ENCODE measurements around the gene ME3. TPM values are rescaled to one million over a fixed set of nuclear protein-coding genes. Genes with fewer than 3 reads are reported as not detected.
"Not testable (repeated sequence)": the region's sequence is repeated elsewhere in the genome, so short reads cannot be mapped to it uniquely, and the experiment has no call there.

ME3 gene
- polyA plus RNA-seq, 1 donor (not counting 4 experiments of a cell fraction or from before 2014, with no cell fraction given), result 1.0 TPM

DNA sequence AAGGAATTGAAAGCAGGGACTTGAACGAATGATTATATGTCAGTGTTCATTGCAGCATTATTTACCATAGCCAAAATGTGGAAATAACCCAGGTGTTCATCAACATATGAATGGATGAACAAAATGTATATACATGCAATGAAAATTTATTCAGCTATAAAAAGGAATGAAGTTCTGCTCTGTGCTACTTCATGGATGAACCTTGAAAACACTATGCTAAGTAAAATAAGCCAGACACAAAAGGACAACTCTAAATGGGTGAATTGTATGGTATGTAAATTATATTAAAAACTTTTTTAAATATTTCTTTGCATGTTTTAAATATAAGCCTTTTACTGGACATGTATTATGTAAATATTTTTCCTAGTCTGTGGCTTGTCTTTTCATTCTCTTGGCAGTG lies 107.0 kb downstream of the ME3 start:
- Histone ChIP-seq H4K20me1 (ENCODE audit: control insufficient read depth, extremely low read depth, insufficient read depth, low read length) (no peaks in the 10 kb centered on the region), H3K36me3 (ENCODE audit: control insufficient read depth in 2 of 2, extremely low read depth in 1 of 2, insufficient read depth in 2 of 2, low read length in 2 of 2) (no peaks in the 10 kb centered on the region), H3K4me2 (ENCODE audit: control insufficient read depth, extremely low read depth, insufficient read depth, low read depth, low read length) (no peak overlapping the region), H3K27me3 (ENCODE audit: control insufficient read depth, extremely low read depth, insufficient read depth, low read length) (no peaks in the 10 kb centered on the region), H3K79me2 (ENCODE audit: control insufficient read depth, insufficient read depth, low read length) (no peaks in the 10 kb centered on the region), H3K9me1 (ENCODE audit: control insufficient read depth, extremely low read depth, insufficient read depth, low read length) (no peaks in the 10 kb centered on the region), H3K27ac (ENCODE audit: control insufficient read depth, insufficient read depth, low read length) (no peak overlapping the region), H3K9ac (ENCODE audit: control insufficient read depth, extremely low read depth, insufficient read depth, low read length) (no peak overlapping the region), H3K9me3 (ENCODE audit: control insufficient read depth, low read depth, low read length) (no peaks in the 10 kb centered on the region), H2AFZ (ENCODE audit: control insufficient read depth, low read length) (no peak overlapping the region), H3K4me1 (ENCODE audit: control insufficient read depth, extremely low read depth, insufficient read depth, low read length) (peaks cover 6% of the 10 kb centered on the region), H3K4me3 (ENCODE audit: control insufficient read depth in 2 of 3, extremely low read depth in 1 of 3, insufficient read depth in 2 of 3, low read depth in 1 of 3, low read length in 3 of 3) (no peak overlapping the region)
- TF ChIP-seq EZH2 (IDR thresholded peaks at IDR 0.05; ENCODE audit: low read length), result no peak
- TF ChIP-seq, protein P1, sequence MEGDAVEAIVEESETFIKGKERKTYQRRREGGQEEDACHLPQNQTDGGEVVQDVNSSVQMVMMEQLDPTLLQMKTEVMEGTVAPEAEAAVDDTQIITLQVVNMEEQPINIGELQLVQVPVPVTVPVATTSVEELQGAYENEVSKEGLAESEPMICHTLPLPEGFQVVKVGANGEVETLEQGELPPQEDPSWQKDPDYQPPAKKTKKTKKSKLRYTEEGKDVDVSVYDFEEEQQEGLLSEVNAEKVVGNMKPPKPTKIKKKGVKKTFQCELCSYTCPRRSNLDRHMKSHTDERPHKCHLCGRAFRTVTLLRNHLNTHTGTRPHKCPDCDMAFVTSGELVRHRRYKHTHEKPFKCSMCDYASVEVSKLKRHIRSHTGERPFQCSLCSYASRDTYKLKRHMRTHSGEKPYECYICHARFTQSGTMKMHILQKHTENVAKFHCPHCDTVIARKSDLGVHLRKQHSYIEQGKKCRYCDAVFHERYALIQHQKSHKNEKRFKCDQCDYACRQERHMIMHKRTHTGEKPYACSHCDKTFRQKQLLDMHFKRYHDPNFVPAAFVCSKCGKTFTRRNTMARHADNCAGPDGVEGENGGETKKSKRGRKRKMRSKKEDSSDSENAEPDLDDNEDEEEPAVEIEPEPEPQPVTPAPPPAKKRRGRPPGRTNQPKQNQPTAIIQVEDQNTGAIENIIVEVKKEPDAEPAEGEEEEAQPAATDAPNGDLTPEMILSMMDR (optimal IDR thresholded peaks at IDR 0.05 in 1 of 3, IDR thresholded peaks at IDR 0.05 in 1 of 3, conservative IDR thresholded peaks at IDR 0.05 in 1 of 3; ENCODE audit: extremely low read depth in 1 of 3, insufficient read depth in 2 of 3, low read length in 3 of 3), result no peak
- no peak for FAIRE-seq
- no peak for DNase-seq (ENCODE audit: low read depth, low spot score)
- dilution Hi-C loops (cut with MboI; ENCODE audit: extremely low pct_ligation_motif_present, low sequenced_read_pairs), result no loop called here

DNA sequence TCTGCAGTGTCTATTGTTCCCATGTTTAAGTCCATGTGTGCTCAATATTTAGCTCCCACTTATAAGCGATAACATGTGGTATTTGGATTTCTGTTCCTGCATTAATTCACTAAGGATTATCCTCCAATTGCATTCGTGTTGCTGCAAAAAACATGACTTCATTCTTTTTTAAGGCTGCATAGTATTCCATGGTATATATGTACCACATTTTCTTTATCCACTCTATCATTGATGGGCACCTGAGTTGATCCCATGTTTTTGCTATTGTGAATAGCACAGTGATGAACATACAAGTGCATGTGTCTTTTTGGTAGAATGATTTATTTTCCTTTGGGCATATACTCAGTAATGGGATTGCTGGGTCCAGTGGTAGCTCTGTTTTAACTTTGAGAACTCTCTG lies 109.6 kb downstream of the ME3 start:
- dilution Hi-C loops (cut with MboI; ENCODE audit: extremely low pct_ligation_motif_present, low sequenced_read_pairs); H3K27me3 ChIP-seq (ENCODE audit: control insufficient read depth, extremely low read depth, insufficient read depth, low read length); H3K79me2 ChIP-seq (ENCODE audit: control insufficient read depth, insufficient read depth, low read length); H3K9ac ChIP-seq (ENCODE audit: control insufficient read depth, extremely low read depth, insufficient read depth, low read length); H2AFZ ChIP-seq (ENCODE audit: control insufficient read depth, low read length); H4K20me1 ChIP-seq (ENCODE audit: control insufficient read depth, extremely low read depth, insufficient read depth, low read length); H3K4me3 ChIP-seq (ENCODE audit: control insufficient read depth in 2 of 3, extremely low read depth in 1 of 3, insufficient read depth in 2 of 3, low read depth in 1 of 3, low read length in 3 of 3); H3K9me1 ChIP-seq (ENCODE audit: control insufficient read depth, extremely low read depth, insufficient read depth, low read length); FAIRE-seq; H3K36me3 ChIP-seq (ENCODE audit: control insufficient read depth in 2 of 2, extremely low read depth in 1 of 2, insufficient read depth in 2 of 2, low read length in 2 of 2); H3K9me3 ChIP-seq (ENCODE audit: control insufficient read depth, low read depth, low read length); H3K4me2 ChIP-seq (ENCODE audit: control insufficient read depth, extremely low read depth, insufficient read depth, low read depth, low read length); H3K27ac ChIP-seq (ENCODE audit: control insufficient read depth, insufficient read depth, low read length); DNase-seq (ENCODE audit: low read depth, low spot score): not testable (repeated sequence)
- peaks cover 29% of the 10 kb centered on the region for H3K4me1 ChIP-seq (ENCODE audit: control insufficient read depth, extremely low read depth, insufficient read depth, low read length)

DNA sequence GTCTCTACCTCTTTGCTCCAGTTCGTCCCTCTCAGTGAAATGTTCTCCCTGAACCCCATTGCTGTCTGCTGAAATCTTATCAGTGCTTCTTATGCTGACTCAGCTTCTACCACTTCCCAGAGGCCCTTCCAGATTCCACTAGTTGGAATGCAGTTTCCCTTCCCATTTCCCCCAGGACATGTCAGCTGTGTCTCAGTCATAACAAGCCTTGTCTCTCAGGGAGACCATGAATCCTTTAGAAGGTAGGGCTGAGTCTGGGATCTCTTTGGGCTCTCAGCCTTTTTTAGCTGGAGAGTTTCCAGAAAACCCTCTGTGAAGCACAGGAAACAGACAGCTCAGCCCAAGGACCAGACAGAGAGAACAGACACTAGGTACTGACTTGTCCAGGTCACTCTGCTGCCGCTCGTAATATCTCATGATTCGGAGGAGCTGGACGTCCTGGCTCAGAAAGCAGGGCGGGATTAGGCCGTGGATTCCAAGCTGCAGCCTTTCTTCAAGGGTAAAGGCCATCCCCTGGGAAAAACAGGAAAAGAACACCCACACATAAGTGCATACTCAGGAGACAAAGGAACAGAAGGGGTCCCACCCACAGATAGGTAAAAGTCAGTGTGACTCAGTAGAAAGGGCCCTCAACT lies 113.0 kb downstream of the ME3 start:
- H3K4me1 ChIP-seq (ENCODE audit: control insufficient read depth, extremely low read depth, insufficient read depth, low read length), result peaks cover 26% of the 10 kb centered on the region
- peak overlapping the region; percentile 55 for H3K9ac ChIP-seq (ENCODE audit: control insufficient read depth, extremely low read depth, insufficient read depth, low read length)
- peak overlapping the region; percentile 54 for H2AFZ ChIP-seq (ENCODE audit: control insufficient read depth, low read length)
- no peaks in the 10 kb centered on the region for H3K9me3 ChIP-seq (ENCODE audit: control insufficient read depth, low read depth, low read length)
- H3K27ac ChIP-seq (ENCODE audit: control insufficient read depth, insufficient read depth, low read length), result peak overlapping the region; percentile 84
- dilution Hi-C loops (cut with MboI; ENCODE audit: extremely low pct_ligation_motif_present, low sequenced_read_pairs), result no loop called here
- no peaks in the 10 kb centered on the region for H3K79me2 ChIP-seq (ENCODE audit: control insufficient read depth, insufficient read depth, low read length)
- H3K36me3 ChIP-seq (ENCODE audit: control insufficient read depth in 2 of 2, extremely low read depth in 1 of 2, insufficient read depth in 2 of 2, low read length in 2 of 2), result no peaks in the 10 kb centered on the region
- DNase-seq (ENCODE audit: low read depth, low spot score) (peak; percentile 90), FAIRE-seq (peak; percentile 89)
- peak overlapping the region; percentile 76 for H3K4me2 ChIP-seq (ENCODE audit: control insufficient read depth, extremely low read depth, insufficient read depth, low read depth, low read length)
- H3K27me3 ChIP-seq (ENCODE audit: control insufficient read depth, extremely low read depth, insufficient read depth, low read length), result no peaks in the 10 kb centered on the region
- H3K4me3 ChIP-seq (ENCODE audit: control insufficient read depth in 2 of 3, extremely low read depth in 1 of 3, insufficient read depth in 2 of 3, low read depth in 1 of 3, low read length in 3 of 3), result no peak overlapping the region
- TF ChIP-seq, protein P1 (optimal IDR thresholded peaks at IDR 0.05 in 1 of 3, IDR thresholded peaks at IDR 0.05 in 1 of 3, conservative IDR thresholded peaks at IDR 0.05 in 1 of 3; ENCODE audit: extremely low read depth in 1 of 3, insufficient read depth in 2 of 3, low read length in 3 of 3), result no peak
- TF ChIP-seq EZH2 (IDR thresholded peaks at IDR 0.05; ENCODE audit: low read length), result no peak
- H4K20me1 ChIP-seq (ENCODE audit: control insufficient read depth, extremely low read depth, insufficient read depth, low read length), result no peaks in the 10 kb centered on the region
- no peaks in the 10 kb centered on the region for H3K9me1 ChIP-seq (ENCODE audit: control insufficient read depth, extremely low read depth, insufficient read depth, low read length)
